ENCODE data around the gene FERD3L. TPM values are rescaled to one million over a fixed set of nuclear protein-coding genes. Genes with fewer than 3 reads are reported as not detected.
A peak's percentile ranks its signal among the peaks of the same experiment; 100 is the strongest.

FERD3L gene
- total RNA-seq, 2 donors from 2014 or later = not detected

GRCh38 chr7:19106241-19107080 is 38.8 kb downstream of the FERD3L start:
- Histone ChIP-seq H3K27ac (no peak overlapping the region), H3K9me3 (no peaks in the 10 kb centered on the region), H3K4me1 (replicated peaks) (no peaks in the 10 kb centered on the region), H3K36me3 (no peaks in the 10 kb centered on the region), H3K27me3 (replicated peaks; ENCODE audit: insufficient read depth) (peaks cover 8% of the 10 kb centered on the region), H3K4me3 (peak overlapping the region in 1 of 2 donors; percentile 22)
- TF ChIP-seq POLR2AphosphoS5 (IDR thresholded peaks at IDR 0.05) (no peak), CTCF (IDR thresholded peaks at IDR 0.05) (no peak), POLR2A (IDR thresholded peaks at IDR 0.05) (no peak)
- 4% methylated on average over 49 of the region's 49 CpGs for WGBS
- intact Hi-C loops (cut with DNase I) = no loop called here
- DNase-seq (ENCODE audit: low spot score) = no peak

- Histone ChIP-seq H3K4me3 (no peak overlapping the region), H3K4me1 (replicated peaks) (no peaks in the 10 kb centered on the region), H3K36me3 (no peaks in the 10 kb centered on the region), H3K27ac (no peak overlapping the region), H3K27me3 (replicated peaks; ENCODE audit: insufficient read depth) (peaks cover 8% of the 10 kb centered on the region), H3K9me3 (no peaks in the 10 kb centered on the region)
- DNase-seq (ENCODE audit: low spot score) = no peak
- intact Hi-C loops (cut with DNase I) = no loop called here
- TF ChIP-seq POLR2AphosphoS5 (IDR thresholded peaks at IDR 0.05) (no peak), CTCF (IDR thresholded peaks at IDR 0.05) (no peak), POLR2A (IDR thresholded peaks at IDR 0.05) (no peak)
- WGBS = 41% methylated on average over 4 of the region's 4 CpGs
These were observed 39.7 kb downstream of the FERD3L start for GRCh38 chr7:19105546-19105945.

- intact Hi-C loops (cut with DNase I) = no loop called here
- H3K27ac ChIP-seq = no peak overlapping the region
- DNase-seq (ENCODE audit: low spot score) = no peak
- no peak overlapping the region for H3K4me3 ChIP-seq
- no peaks in the 10 kb centered on the region for H3K36me3 ChIP-seq
- 69% methylated on average over 4 of the region's 4 CpGs for WGBS
- TF ChIP-seq CTCF (IDR thresholded peaks at IDR 0.05) = no peak
- no peak for TF ChIP-seq POLR2A (IDR thresholded peaks at IDR 0.05)
- no peak for TF ChIP-seq POLR2AphosphoS5 (IDR thresholded peaks at IDR 0.05)
- no peaks in the 10 kb centered on the region for H3K4me1 ChIP-seq (replicated peaks)
- no peaks in the 10 kb centered on the region for H3K9me3 ChIP-seq
- peaks cover 8% of the 10 kb centered on the region for H3K27me3 ChIP-seq (replicated peaks; ENCODE audit: insufficient read depth)
These were observed 40.4 kb downstream of the FERD3L start for GRCh38 chr7:19104811-19105210.

GRCh38 chr7:19102884-19103283 is 42.3 kb downstream of the FERD3L start:
- peaks cover 4% of the 10 kb centered on the region for H3K27me3 ChIP-seq (replicated peaks; ENCODE audit: insufficient read depth)
- 86% methylated on average over 4 of the region's 4 CpGs for WGBS
- no peak overlapping the region for H3K4me3 ChIP-seq
- no peak for DNase-seq (ENCODE audit: low spot score)
- no peak overlapping the region for H3K27ac ChIP-seq
- H3K9me3 ChIP-seq = no peaks in the 10 kb centered on the region
- intact Hi-C loops (cut with DNase I) = no loop called here
- no peaks in the 10 kb centered on the region for H3K36me3 ChIP-seq
- no peaks in the 10 kb centered on the region for H3K4me1 ChIP-seq (replicated peaks)
- TF ChIP-seq POLR2A (IDR thresholded peaks at IDR 0.05) = no peak
- TF ChIP-seq POLR2AphosphoS5 (IDR thresholded peaks at IDR 0.05) = no peak
- no peak for TF ChIP-seq CTCF (IDR thresholded peaks at IDR 0.05)

GRCh38 chr7:19101909-19102308 is 43.3 kb downstream of the FERD3L start:
- intact Hi-C loops (cut with DNase I) = no loop called here
- TF ChIP-seq POLR2A (IDR thresholded peaks at IDR 0.05) (no peak), POLR2AphosphoS5 (IDR thresholded peaks at IDR 0.05) (no peak), CTCF (IDR thresholded peaks at IDR 0.05) (no peak)
- H3K36me3 ChIP-seq = no peaks in the 10 kb centered on the region
- H3K4me1 ChIP-seq (replicated peaks) = no peaks in the 10 kb centered on the region
- 53% methylated on average over 2 of the region's 2 CpGs for WGBS
- no peak for DNase-seq (ENCODE audit: low spot score)
- no peak overlapping the region for H3K27ac ChIP-seq
- H3K4me3 ChIP-seq = no peak overlapping the region
- peaks cover 4% of the 10 kb centered on the region for H3K27me3 ChIP-seq (replicated peaks; ENCODE audit: insufficient read depth)
- H3K9me3 ChIP-seq = no peaks in the 10 kb centered on the region
